SK-N-SH (cell line): ENCODE results near the gene MGRN1. TPM values are rescaled to one million over a fixed set of nuclear protein-coding genes. Genes with fewer than 3 reads are reported as not detected.

Source experiments
- CTCF ChIA-PET: fragments of 300-600, 350-600 bp; formaldehyde crosslinking; extraction: SDS; loops from one replicate; lab custom pipeline; 2021; lab: Yijun Ruan, JAX
- POLR2A ChIA-PET: fragments of 350-600 bp; sonication (Branson Sonifier 250); formaldehyde crosslinking; extraction: SDS; loops from one replicate; lab custom pipeline; 2020; ENCODE audit warnings: antibody characterized with exemption, inconsistent platforms; lab: Yijun Ruan, JAX
- DNase-seq: peaks from one replicate; pipeline ENCODE4 v3.0.0; 2012
- H2AFZ ChIP-seq: fragments of 200-600 bp; sonication (generic); 2 replicates; pipeline ENCODE4 v1.8.1; 2016; ENCODE audit warnings: antibody characterized with exemption, mild to moderate bottlenecking, low read depth
- H3F3A ChIP-seq: fragments of 200-600 bp; sonication (generic); replicated peaks from 2 replicates; pipeline ENCODE3; 2016; ENCODE audit warnings: antibody characterized with exemption, mild to moderate bottlenecking; ENCODE audit not compliant: insufficient read depth
- H3K27ac ChIP-seq, 2 experiments: fragments of 200-500 bp in 1 of 2; fragments of 200-600 bp in 1 of 2; sonication (Bioruptor generic) in 1 of 2; sonication (generic), shearing (Covaris generic) in 1 of 2; 2 replicates each; pipeline versions ENCODE4 v1.5.1 to v1.6.1; 2014 to 2016; ENCODE audit warnings: low read depth in 2 of 2, inconsistent platforms in 1 of 2, low read length in 1 of 2, mild to moderate bottlenecking in 1 of 2, mixed read lengths in 1 of 2
- H3K27me3 ChIP-seq: fragments of 200-600 bp; sonication (generic), shearing (Covaris generic); 2 replicates; pipeline ENCODE4 v1.6.1; 2016; ENCODE audit warnings: mixed run types; ENCODE audit not compliant: insufficient read depth
- H3K36me3 ChIP-seq, 2 experiments: fragments of 200-500 bp in 1 of 2; fragments of 200-600 bp in 1 of 2; sonication (Bioruptor generic) in 1 of 2; sonication (generic) in 1 of 2; replicated peaks in 1 of 2; 2 replicates each; pipeline versions ENCODE3 to v1.5.1; 2014 to 2016; ENCODE audit warnings: low read length in 1 of 2, mild to moderate bottlenecking in 1 of 2; ENCODE audit not compliant: insufficient read depth in 2 of 2, control insufficient read depth in 1 of 2
- H3K4me1 ChIP-seq, 2 experiments: fragments of 200-500 bp in 1 of 2; fragments of 200-600 bp in 1 of 2; sonication (Bioruptor generic) in 1 of 2; sonication (generic), shearing (Covaris generic) in 1 of 2; 2 replicates each; pipeline versions ENCODE4 v1.5.1 to v1.6.1; 2014 to 2016; ENCODE audit warnings: low read depth in 1 of 2, low read length in 1 of 2, mixed run types in 1 of 2; ENCODE audit not compliant: insufficient read depth in 2 of 2, control insufficient read depth in 1 of 2
- H3K4me2 ChIP-seq: fragments of 200-600 bp; sonication (generic), shearing (Covaris generic); 2 replicates; pipeline ENCODE4 v1.6.1; 2017; ENCODE audit warnings: mixed run types
- H3K4me3 ChIP-seq, 2 experiments: fragments of 200-500 bp in 1 of 2; fragments of 200-600 bp in 1 of 2; sonication (Bioruptor generic) in 1 of 2; sonication (generic), shearing (Covaris generic) in 1 of 2; 2 replicates each; pipeline versions ENCODE4 v1.5.1 to v1.8.1; 2014 to 2016; ENCODE audit warnings: low read depth in 2 of 2, inconsistent platforms in 1 of 2, low read length in 1 of 2, mild to moderate bottlenecking in 1 of 2, mixed read lengths in 1 of 2, moderate library complexity in 1 of 2
- H3K79me2 ChIP-seq: fragments of 200-600 bp; sonication (generic); 2 replicates; pipeline ENCODE4 v1.8.1; 2017; ENCODE audit warnings: mild to moderate bottlenecking; ENCODE audit not compliant: insufficient read depth
- H3K9ac ChIP-seq: fragments of 200-600 bp; sonication (generic); 2 replicates; pipeline ENCODE4 v1.6.1; 2017; ENCODE audit warnings: mixed run types
- H3K9me2 ChIP-seq: fragments of 200-600 bp; sonication (generic); 2 replicates; pipeline ENCODE4 v1.6.1; 2017; ENCODE audit warnings: mixed run types
- H3K9me3 ChIP-seq: fragments of 200-600 bp; sonication (generic); 2 replicates; pipeline ENCODE4 v1.6.1; 2017; ENCODE audit warnings: mixed run types, mild to moderate bottlenecking, moderate library complexity
- H4K20me1 ChIP-seq: fragments of 200-600 bp; sonication (generic); 2 replicates; pipeline ENCODE4 v1.6.1; 2017; ENCODE audit warnings: mild to moderate bottlenecking, mixed run types; ENCODE audit not compliant: insufficient read depth
- CHD2 ChIP-seq: fragments of 150-350 bp; IDR thresholded peaks from 2 replicates; pipeline ENCODE4 v1.6.1; 2018; ENCODE audit warnings: low read length; ENCODE audit not compliant: partially characterized antibody
- EP300 ChIP-seq, 2 experiments: IDR thresholded peaks; 2 replicates each; pipeline versions ENCODE4 v1.4.0 to v1.6.1; 2012; ENCODE audit warnings: borderline replicate concordance in 1 of 2, low read depth in 1 of 2, low read length in 1 of 2
- EZH2phosphoT487 ChIP-seq: fragments of 200-600 bp; sonication (generic); IDR thresholded peaks from 2 replicates; pipeline ENCODE4 v1.6.1; 2017; ENCODE audit warnings: low read depth, mixed run types, mild to moderate bottlenecking, antibody characterized with exemption, moderate library complexity, borderline replicate concordance
- FOSL2 ChIP-seq: IDR thresholded peaks from 2 replicates; pipeline ENCODE4 v1.4.0; 2012; ENCODE audit warnings: low read depth, mild to moderate bottlenecking, moderate library complexity, borderline replicate concordance
- FOXM1 ChIP-seq: IDR thresholded peaks from 2 replicates; pipeline ENCODE4 v1.4.0; 2012; ENCODE audit warnings: low read depth, mild to moderate bottlenecking
- IRF3 ChIP-seq: fragments of 150-350 bp; IDR thresholded peaks from 2 replicates; pipeline ENCODE4 v1.6.1; 2016; ENCODE audit warnings: mild to moderate bottlenecking, low read depth, low read length
- MAX ChIP-seq: IDR thresholded peaks from 2 replicates; pipeline ENCODE4 v1.4.0; 2012; ENCODE audit warnings: low read depth
- MEF2A ChIP-seq: IDR thresholded peaks from 2 replicates; pipeline ENCODE4 v1.4.0; 2012; ENCODE audit warnings: low read depth, borderline replicate concordance
- PBX3 ChIP-seq: IDR thresholded peaks from 2 replicates; pipeline ENCODE4; 2012
- POLR2AphosphoS5 ChIP-seq: IDR thresholded peaks from 2 replicates; pipeline ENCODE4 v1.6.1; 2012; ENCODE audit warnings: low read depth, low read length
- RAD21 ChIP-seq: IDR thresholded peaks from 2 replicates; pipeline ENCODE4 v1.6.1; 2012; ENCODE audit warnings: mild to moderate bottlenecking, low read length
- RCOR1 ChIP-seq: fragments of 150-350 bp; IDR thresholded peaks from 2 replicates; pipeline ENCODE4 v1.6.1; 2017; ENCODE audit warnings: antibody characterized with exemption, low read length
- REST ChIP-seq: IDR thresholded peaks from 2 replicates; pipeline ENCODE4 v1.6.1; 2012; ENCODE audit warnings: mild to moderate bottlenecking, low read depth, low read length, moderate library complexity
- SMC3 ChIP-seq: IDR thresholded peaks from 2 replicates; pipeline ENCODE4 v1.6.1; 2012; ENCODE audit warnings: low read depth, low read length, improper control_type of control experiment
- TAF1 ChIP-seq: IDR thresholded peaks from 2 replicates; pipeline ENCODE4 v1.6.1; 2012; ENCODE audit warnings: low read depth, mild to moderate bottlenecking, low read length, moderate library complexity, borderline replicate concordance
- TEAD4 ChIP-seq: IDR thresholded peaks from 2 replicates; pipeline ENCODE4 v1.4.0; 2012; ENCODE audit warnings: mild to moderate bottlenecking, borderline replicate concordance; ENCODE audit not compliant: insufficient read depth
- USF2 ChIP-seq: fragments of 150-350 bp; IDR thresholded peaks from 2 replicates; pipeline ENCODE4 v1.6.1; 2017; ENCODE audit warnings: antibody characterized with exemption, low read length, low read depth, borderline replicate concordance
- WGBS: methylation state at CpG from one replicate; pipeline ENCODE4 v1.1.6; 2017; ENCODE audit warnings: low lambda C conversion rate; 5-methylcytosine and 5-hydroxymethylcytosine counted together
- polyA plus RNA-seq, 3 experiments: library from polyadenylated mRNA; depleted of rRNA; stranded (reverse); fragments of >200 nt; gene quantifications; 2 replicates each; pipeline ENCODE4 v1.2.3, GENCODE V29; 2012

The MGRN1 gene
- polyA plus RNA-seq, 1 of the 3 experiments (the other 2 are of a cell fraction): 13.3 TPM

- TF ChIP-seq USF2 (no peak), EZH2phosphoT487 (no peak), SMC3 (no peak), FOSL2 (no peak), MAX (no peak), FOXM1 (no peak), CHD2 (no peak), RCOR1 (no peak), TAF1 (no peak), REST (no peak)
Measured at GRCh38 chr16:4699046-4699556, 74.5 kb downstream of the MGRN1 start (continued).

- Histone ChIP-seq H2AFZ (no peak overlapping the region), H3K79me2 (peaks cover 5% of the 10 kb centered on the region), H3K36me3 (peaks cover 14 to 85% of the 10 kb centered on the region in 2 experiments), H3K4me1 (peaks cover 0 to 3% of the 10 kb centered on the region in 2 experiments; a peak in 1 of 4 replicates), H3K27ac (no peak overlapping the region), H3K9ac (no peak overlapping the region), H3K9me3 (no peaks in the 10 kb centered on the region), H3F3A (peaks cover 9% of the 10 kb centered on the region), H3K4me2 (no peak overlapping the region), H3K27me3 (no peaks in the 10 kb centered on the region), H3K9me2 (no peaks in the 10 kb centered on the region), H4K20me1 (no peaks in the 10 kb centered on the region), H3K4me3 (no peak overlapping the region)
- ChIA-PET POLR2A (no interaction called here), CTCF (no interaction called here)
- DNase-seq: no peak
- 94% methylated on average over 13 of the region's 13 CpGs for WGBS
- TF ChIP-seq PBX3 (no peak), MEF2A (no peak), IRF3 (no peak), RAD21 (no peak), TAF1 (no peak), TEAD4 (no peak), EP300 (IDR thresholded peaks at IDR 0.05; ENCODE audit: borderline replicate concordance in 1 of 2, low read depth in 1 of 2, low read length in 1 of 2) (no peak), POLR2AphosphoS5 (no peak), REST (no peak), USF2 (no peak)
Measured at GRCh38 chr16:4700380-4700996, 75.9 kb downstream of the MGRN1 start.
